GM18507 (cell line): ENCODE data around the gene H3-3A.
A peak's percentile ranks its signal among the peaks of the same experiment; 100 is the strongest.

Experiments used
- DNase-seq: peaks from one replicate; pipeline ENCODE4 v3.0.0; 2011; ENCODE audit warnings: low read depth; ENCODE audit not compliant: insufficient read length; ENCODE audit errors: extremely low spot score
- FAIRE-seq: peaks from 2 replicates; lab custom pipeline; 2011; peaks lifted over from hg19 to GRCh38; lab: Jason Lieb, UNC

Gene H3-3A

DNA sequence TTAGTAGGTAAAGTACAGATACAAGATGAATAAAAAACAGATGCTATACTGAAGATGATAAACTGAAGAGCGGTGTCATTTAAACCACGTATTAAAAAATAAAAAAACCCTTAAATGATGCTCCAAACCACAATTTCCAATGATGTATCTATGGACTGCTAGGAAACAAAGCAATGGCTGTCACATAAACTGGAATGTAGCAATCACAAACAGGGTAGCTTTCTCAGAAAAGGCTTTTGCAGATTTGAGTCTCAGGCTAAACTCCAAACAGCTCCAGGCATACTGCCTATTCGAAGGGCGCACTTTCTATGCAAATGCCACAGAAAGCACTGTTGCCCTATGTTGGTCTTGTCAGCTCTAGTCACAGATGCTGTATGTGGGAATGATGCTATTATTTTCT, 12.4 kb upstream of the H3-3A start:
- FAIRE-seq (no peak), DNase-seq (no peak)

DNA sequence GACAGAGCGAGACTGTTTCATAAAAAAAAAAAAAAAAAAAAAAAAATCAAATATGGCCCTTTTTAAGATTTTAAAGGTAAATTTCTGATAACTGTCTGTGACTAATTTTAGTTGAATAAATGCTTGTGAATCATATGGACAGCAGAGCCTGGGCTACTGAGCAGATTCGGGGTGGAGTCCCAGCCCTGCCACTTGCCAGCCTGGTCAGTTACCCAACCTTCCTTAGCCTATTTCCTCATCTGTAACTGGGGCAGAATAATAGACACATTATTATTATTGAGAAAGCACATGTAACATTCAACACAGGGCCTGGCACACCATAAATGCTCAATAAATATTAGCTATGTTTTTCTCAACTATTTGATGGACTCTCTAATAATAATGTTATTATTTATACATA, 11.2 kb upstream of the H3-3A start:
- no peak for FAIRE-seq
- DNase-seq: no peak

DNA sequence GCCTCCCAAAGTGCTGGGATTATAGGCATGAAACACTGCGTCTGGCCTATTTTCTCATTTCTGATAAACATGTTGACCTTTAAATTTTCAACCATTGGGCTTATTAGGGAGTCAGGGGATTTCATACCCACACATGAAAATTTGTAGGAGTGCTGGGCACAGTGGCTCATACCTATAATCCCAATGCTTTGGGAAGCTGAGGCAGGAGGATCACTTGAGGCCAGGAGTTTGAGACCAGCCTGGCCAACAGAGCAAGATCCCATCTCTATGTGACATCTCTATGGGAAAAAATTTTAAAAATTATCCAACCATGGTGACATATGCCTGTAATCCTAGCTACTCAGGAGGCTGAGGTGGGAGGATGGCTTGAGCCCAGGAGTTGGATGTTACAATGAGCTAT, 10.5 kb upstream of the H3-3A start:
- FAIRE-seq: no peak
- DNase-seq: no peak

DNA sequence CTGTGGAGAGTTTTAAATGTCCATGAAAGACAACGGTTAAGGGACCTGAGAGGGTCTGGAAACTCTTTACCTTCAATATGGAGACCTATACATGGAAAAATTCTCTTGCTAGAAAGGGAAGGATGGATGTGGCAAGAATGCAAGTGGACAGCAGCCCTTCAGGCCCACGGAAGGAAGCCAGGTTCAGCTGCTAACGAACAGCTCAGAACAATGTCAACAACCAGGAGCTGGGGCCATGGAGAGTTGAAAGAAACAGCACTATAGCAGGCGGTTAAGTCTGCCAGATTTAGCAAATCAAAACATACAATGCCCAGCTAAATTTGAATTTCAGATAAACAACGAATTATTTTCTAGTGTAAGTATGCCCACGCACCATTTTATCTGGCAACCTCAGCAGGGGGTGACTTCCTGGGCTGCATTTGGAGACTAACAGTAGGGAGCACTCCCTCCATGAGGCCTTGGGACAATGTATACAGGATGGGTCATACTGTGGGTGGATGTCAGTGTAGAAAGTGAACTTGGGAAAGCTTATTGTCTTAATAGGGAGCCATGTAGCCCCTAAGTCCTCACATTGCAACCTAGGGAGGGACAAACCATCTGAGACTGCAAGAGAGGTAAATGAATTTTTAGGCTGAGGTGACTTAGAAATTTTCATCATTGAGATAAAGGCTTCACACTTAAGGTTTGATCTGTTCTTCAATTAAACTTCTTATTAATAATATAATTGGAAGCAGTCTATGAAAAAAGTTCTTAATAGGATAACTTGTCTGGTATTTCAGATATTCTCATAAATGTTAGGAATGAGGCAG, 7.8 kb upstream of the H3-3A start:
- DNase-seq (no peak), FAIRE-seq (no peak)

DNA sequence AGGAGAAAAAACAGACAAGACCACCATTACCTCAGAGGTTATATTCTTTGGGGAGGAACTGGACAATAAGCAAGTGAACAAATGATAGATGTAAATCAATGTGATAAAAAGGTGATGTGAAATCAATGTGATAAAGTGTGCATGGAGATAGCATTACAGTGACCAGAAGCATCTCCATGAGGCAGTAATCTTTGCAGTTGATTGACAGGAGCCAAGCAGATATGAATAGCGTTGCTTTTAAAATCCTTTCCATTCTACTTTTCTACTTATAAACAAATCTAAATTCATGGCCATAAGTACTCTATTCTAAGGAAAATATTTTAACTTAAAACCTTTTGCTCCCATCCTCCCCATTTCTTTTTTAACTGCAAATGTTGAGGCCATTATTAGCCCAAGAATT, 2.8 kb upstream of the H3-3A start:
- DNase-seq (no peak), FAIRE-seq (no peak)

DNA sequence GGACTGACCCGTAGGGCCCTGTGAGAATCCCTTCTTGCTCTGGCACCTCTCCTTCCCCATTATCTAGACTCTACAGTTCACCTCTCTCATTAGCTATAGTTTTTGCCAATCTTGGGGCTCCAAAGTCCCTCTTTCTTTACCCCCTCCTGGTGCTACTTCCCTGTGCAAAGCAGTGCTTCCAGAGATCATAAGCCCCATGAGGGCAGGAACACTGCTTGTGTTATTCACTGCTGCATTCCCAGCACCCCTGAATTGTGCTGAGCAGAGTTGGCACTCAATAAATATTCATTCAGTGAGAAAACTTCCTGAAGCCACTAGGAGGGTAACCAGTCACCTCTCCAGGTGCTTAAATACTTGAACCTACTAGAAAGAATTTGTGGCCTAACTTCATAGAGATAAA, 2.1 kb upstream of the H3-3A start:
- no peak for FAIRE-seq
- no peak for DNase-seq

DNA sequence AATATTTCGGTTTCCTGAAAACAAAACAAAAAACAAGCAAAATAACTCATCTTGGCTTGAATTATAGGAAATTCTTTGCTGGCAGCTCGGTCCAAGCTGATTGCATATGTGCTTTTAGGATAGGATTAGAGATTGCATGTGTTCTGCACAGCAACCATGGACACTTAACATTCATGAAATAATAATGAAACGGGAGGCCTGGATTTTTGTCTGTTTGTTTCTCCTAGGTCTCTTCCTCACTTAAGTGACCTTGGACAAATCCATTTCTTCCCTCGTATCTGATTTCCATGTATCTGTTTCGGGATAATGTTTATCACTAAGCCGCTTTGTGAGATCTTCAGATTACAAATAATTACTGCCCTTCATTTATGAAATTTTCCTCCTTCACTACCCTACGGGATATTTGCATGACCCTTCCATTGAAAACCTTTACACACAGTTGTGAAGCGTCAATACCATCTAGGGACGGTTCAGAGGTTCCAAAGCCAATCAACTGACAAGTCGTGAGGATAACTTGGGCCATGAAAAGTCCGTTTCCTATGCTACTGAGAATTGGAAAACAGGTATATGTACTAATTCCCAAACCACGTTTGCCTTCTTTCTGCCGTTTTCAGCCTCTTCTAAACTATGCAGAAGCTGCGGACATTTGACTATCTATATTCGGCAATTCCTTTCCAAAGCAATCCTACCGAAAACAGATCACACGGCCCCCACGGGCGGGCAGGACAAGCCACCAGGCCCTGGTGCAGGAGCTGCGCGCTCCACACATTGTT, 1.3 kb upstream of the H3-3A start:
- FAIRE-seq (no peak), DNase-seq (no peak)

DNA sequence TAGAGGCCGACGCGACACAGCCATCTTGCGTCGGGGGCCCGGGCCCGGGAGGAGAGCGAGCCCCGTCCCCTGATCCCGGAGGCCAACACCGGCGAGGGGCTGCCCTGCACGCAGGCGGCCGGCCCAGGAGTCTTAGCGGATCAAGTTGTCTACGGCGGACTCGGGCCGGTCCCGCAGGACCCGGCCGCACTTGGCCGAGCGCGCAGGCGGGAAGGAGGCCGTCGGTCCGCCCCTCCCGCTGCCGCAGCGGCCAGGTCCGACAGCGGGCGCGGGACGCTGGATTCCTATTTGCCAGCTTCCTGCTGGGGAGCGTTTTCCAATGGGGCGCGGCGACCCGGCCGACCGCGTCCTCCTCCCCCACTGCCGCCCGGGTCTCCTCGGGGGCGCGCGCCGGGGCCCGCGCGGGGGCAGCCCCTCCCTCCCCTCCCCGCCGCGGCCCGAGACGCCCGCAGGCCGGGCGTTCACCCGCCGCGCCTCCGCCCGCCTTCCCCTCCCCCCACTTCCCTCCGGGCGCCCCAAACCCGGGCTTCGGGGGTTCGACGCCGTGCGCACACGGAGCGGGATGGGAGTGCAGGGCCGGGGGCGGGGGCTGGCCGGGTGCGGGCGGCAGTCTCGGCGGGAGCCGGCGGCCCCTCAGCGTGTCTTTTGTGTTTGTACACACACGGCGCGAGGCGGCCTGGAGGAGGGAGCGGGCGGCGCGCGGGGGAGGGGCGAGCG, 517 bp upstream of the H3-3A start:
- FAIRE-seq (peak; percentile 44), DNase-seq (peak; percentile 89)

DNA sequence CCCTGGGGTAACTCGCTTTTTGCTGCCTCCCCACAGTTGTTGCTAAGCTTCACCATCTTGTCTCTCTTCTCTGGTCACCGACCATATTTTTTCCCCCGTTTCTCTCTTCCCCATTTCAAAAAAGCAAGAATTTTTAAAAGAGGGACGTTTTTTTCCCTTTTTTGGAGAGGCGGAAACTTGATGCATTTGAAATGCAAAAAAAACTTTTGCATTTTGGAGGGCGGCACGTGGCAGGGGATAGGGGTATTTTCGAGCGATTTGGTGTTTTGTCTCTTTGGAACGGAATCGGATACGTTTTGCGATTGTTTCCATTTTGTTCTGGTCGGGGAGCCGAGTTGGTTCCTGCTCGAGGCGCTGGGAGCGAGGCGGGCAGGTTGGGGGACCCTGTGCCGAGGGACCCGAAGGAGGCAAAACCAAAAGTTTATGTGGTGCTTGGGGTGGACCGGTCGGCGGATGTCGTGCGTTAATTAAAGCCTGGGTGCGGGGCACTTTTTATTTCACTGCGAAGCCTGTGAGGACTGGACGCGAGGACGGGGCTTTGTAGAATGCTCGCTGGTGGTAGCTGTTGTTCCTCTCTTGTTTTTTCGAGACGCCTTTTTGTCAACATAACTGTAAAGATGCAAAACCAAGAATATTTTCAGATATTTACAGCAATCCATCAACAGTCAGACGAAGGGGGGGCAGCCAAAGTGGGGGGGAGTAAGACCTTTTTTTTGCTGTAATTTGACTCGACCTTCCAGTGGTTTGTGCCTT, 884 bp downstream of the H3-3A start:
- peak; percentile 80 for FAIRE-seq
- no peak for DNase-seq

DNA sequence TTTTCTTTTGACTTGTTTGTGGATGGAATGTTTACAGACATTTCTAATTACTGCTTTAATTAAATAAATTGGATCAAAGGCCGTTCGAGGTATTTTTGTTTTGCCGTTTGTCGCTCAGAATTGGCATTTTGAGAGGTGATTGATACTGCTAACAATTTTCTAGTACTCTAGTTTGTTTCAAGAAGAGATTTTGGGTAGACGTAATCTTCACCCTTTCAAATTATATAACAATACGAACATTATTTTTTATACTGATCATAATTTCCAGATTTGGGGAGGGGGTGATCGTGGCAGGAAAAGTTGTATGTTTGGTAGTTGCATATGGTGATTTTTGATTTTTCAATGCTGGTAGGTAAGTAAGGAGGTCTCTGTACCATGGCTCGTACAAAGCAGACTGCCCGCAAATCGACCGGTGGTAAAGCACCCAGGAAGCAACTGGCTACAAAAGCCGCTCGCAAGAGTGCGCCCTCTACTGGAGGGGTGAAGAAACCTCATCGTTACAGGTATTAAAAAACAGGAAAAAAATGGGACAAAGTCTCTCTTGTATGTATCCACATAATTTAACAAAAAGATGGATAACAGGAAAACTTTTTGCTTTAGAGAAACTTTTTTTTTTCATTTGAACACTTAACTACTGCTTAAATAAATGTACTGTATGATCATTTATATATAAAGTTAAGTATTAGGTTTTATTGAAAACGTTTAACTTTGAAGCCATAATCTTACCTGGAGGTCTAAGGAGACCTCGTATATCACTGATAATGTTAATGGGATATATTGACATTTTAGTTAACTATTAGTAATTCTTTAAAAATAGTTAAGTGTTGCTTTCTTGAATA, 1.7 kb downstream of the H3-3A start:
- DNase-seq (no peak), FAIRE-seq (no peak)

DNA sequence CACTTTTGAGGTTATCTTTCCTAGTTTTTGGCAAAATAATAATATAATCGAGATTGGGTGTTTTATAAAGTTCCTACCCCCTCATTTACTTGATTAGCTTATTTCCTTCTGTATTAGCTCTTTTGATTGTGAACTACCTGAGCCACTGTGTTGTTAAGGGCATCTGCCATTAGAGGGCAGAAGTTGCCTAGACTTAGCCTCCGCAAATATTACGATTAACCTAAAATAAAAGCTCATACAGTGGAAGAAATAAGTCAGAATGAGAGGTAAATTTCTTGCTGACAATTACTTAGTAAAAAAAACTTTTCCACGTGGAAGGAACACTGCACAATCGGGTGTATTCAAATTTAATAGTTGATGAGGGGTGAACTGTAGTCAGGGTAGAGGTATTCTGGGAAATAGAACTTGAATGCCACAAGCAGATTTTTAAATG, 2.3 kb downstream of the H3-3A start:
- FAIRE-seq: peak; percentile 85
- no peak for DNase-seq

DNA sequence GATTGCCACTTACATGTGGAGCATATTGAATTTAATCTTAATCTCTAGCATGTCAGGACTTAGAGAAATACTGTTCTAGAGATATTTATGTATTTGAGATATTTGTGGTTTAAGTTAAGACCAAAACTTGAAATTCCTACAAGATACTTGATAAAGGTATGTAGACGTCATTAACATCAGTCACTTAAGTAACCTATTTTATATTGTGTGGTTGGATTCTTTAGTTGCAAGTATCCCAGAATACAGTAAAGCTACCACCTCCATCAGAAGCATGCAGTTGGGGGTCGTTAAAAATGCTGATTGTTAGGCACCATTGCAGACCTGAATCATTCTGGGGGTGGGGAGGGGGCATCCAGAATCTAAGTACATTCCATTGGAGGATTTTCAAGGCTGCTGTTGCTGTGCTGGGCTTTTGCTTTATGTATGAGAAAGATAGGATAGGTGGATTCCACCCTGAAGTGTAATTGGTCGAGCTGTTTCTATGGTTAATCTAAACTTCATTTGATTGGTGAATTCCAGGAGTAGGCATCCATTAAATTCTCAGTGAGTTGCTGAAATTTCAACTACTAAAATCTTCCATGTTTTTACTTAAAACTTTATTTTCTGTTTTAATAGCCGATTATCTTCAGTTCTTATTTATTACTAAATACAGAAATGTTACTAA, 4.0 kb downstream of the H3-3A start:
- DNase-seq: no peak
- FAIRE-seq: no peak

DNA sequence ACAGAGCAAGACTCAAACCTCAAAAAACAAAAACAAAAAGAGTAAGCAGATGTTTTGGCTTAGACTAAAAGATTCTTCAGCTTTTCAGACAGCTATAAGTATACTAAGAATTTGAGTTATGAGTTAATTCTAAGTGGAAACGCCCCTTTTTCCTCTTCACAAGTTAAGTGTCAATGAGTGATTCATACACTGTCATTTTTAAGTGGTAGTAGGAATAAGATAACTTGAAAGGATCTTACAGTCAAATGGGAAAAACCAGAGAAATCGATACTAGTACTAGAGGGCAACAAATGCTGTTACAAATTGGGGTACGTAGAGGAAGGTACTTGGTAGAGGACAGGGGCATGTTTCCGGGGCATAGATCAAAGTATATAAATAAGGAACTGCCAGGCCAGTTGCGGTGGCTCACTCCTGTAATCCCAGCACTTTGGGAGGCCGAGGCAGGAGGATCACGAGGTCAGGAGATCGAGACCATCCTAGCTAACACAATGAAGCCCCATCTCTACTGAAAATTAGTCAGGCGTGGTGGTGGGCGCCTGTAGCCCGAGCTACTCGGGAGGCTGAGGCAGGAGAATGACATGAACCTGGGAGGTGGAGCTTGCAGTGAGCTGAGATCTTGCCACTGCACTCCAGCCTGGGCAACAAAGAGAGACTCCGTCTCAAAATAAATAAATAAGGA, 7.4 kb downstream of the H3-3A start:
- FAIRE-seq (no peak), DNase-seq (no peak)

DNA sequence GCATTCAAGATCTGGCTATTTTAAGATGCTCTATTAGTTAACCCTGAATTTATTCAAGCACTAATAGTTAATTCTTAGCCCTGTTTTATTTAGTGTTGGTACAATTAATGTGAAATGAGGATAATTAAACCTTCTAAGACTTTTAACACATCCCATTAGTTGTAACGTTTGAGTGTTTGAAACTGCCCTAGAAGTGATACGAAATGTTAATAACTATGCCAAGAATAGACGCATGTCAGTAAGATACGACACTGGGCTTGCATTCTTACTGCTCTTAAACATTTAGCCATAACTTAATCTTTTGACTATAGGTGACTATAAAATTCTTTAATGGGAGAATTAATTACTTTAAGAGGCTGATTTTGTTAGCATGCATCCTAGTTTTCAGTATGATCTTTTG, 9.8 kb downstream of the H3-3A start:
- no peak for DNase-seq
- FAIRE-seq: no peak

DNA sequence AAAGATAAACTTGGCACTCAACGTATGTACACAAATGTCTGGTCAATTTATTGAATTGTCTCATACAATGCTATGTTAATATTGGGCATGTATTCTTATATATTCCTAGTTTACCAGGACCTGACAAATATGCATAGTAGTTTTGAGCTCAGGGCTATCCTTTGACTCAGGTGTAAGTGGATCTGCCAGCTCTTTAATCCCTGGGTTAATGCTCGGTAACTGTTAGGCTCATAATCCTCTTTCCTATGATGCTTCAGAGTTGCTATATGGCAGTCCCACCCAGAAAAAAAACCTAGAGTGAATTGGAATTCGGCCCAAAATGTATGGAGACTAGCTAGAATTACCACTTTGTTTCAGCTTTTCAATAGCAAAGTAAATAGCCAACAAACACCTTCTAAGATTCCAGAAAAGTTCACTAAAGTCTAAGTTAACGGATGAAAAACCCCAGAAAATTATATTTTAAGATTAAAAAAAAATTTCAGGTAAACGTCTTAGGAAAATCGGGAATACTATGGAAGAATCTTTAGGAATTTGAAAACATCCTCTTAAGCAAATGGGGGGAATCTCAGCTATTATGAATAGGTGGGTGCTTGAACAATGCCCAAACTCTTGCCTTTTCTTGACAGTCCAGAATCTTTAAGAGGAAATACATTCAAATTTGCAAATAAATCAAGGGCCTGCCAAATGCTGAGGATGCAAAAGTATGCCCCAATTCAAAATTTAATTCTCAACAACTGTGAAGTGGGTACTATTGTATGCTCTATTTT, 10.9 kb downstream of the H3-3A start:
- FAIRE-seq (no peak), DNase-seq (no peak)

DNA sequence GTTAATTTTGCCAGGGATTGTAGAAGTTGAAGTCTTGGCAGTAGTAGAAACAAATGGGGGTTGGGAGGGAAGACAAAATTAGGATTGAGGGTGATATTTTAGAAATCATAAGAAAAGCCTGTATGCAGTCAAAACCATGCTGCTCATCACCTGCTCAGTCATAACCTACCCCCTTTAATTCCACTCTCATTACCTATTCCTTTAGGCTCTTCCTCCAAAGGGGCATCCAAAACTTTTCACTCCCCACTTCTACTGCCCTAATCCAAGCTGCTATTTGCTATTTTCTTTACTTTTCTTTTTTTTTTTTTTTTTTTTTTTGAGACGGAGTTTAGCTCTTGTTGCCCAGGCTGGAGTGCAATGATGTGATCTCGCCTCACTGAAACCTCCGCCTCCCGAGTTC, 11.5 kb downstream of the H3-3A start:
- no peak for FAIRE-seq

DNA sequence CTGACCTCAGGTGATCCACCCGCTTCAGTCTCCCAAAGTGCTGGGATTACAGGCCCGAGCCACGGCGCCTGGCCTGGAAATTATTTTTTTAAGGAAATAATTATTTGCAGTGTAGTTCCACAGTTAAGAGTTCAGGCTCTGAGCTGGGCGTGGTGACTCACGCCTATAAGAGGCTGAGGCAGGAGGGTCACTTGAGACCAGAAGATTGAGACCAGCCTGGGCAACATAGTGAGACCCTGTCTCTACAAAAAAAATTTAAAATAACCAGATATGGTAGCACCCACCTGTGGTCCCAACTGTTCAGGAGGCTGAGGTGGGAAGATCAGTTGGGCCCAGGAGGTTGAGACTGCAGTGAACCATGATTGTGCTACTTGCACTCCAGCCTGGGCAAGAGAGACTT, 13.9 kb downstream of the H3-3A start:
- FAIRE-seq (no peak), DNase-seq (no peak)

More for the DNA sequence above, 11.5 kb downstream of the H3-3A start:
- DNase-seq: no peak
